Muscle of leg (tissue), 11 donors: ENCODE results near the gene HM13. TPM values are rescaled to one million over a fixed set of nuclear protein-coding genes. Genes with fewer than 3 reads are reported as not detected.
"Not testable (repeated sequence)": the region's sequence is repeated elsewhere in the genome, so short reads cannot be mapped to it uniquely, and the experiment has no call there.

ENCODE experiments used
- DNase-seq: peaks from one replicate; pipeline ENCODE4 v3.0.0; 2013
- H3K27ac ChIP-seq: one replicate; pipeline ENCODE4 v1.5.1; 2013; ENCODE audit warnings: mild to moderate bottlenecking, low read length, control low read depth
- H3K27me3 ChIP-seq: one replicate; pipeline ENCODE4 v1.6.1; 2013; ENCODE audit warnings: low read length; ENCODE audit not compliant: control insufficient read depth, insufficient read depth
- H3K36me3 ChIP-seq: one replicate; pipeline ENCODE4 v1.6.1; 2013; ENCODE audit warnings: low read length; ENCODE audit not compliant: control insufficient read depth, insufficient read depth
- H3K4me1 ChIP-seq: one replicate; pipeline ENCODE4 v1.6.1; 2013; ENCODE audit warnings: low read length; ENCODE audit not compliant: control insufficient read depth, insufficient read depth
- H3K4me3 ChIP-seq: one replicate; pipeline ENCODE4 v1.5.1; 2013; ENCODE audit warnings: low read length, control low read depth
- H3K9me3 ChIP-seq: replicated peaks from 2 replicates; pipeline ENCODE4 v1.6.1; 2013; ENCODE audit warnings: low read depth, low read length; ENCODE audit not compliant: control insufficient read depth
- WGBS: methylation state at CpG from one replicate; pipeline ENCODE4 v1.1.5; 2013; ENCODE audit warnings: missing lambda C conversion rate; ENCODE audit not compliant: insufficient coverage; 5-methylcytosine and 5-hydroxymethylcytosine counted together
- polyA plus RNA-seq, 8 donors: library from polyadenylated mRNA; unstranded; fragments of 120-200 nt; gene quantifications; one replicate each; pipeline versions ENCODE4 v1.2.1 to v1.2.3, GENCODE V29; 2013; ENCODE audit warnings: inconsistent platforms in 1 of 8, low replicate concordance in 1 of 8; ENCODE audit not compliant: insufficient read length in 8 of 8, insufficient read depth in 1 of 8
- total RNA-seq: library from RNA; stranded (reverse); fragments of 120-200 nt; gene quantifications from one replicate; pipeline ENCODE4 v1.2.4, GENCODE V29; 2013

HM13 gene
- total and polyA plus RNA-seq, 9 donors = 26.4 to 105 (median 78.5) TPM

DNA sequence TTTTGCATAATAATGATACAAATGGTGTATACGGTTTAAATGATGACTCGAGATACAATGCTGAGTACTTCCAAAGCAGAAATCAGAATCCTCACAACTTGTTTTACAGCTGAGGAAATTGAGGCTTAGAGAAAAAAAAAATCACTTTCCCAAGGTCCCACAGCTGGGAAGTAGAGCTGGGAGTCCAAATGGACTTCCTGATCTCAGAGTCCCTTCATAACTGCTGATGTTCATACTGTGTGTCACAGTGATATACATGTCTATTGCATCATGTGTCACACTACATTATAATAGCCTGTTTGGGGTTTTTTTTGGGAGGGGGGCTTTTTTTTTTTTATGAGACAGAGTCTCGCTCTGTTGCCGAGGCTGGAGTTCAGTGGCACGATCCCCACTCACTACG is 8.5 kb downstream of the HM13 start:
- WGBS = no CpG with 5 or more reads among the region's 6 CpGs
- Histone ChIP-seq H3K9me3 (no peaks in the 10 kb centered on the region), H3K27ac (no peak overlapping the region), H3K4me3 (no peak overlapping the region), H3K4me1 (peaks cover 3% of the 10 kb centered on the region), H3K36me3 (peaks cover 25% of the 10 kb centered on the region), H3K27me3 (no peaks in the 10 kb centered on the region)
- DNase-seq = no peak

DNA sequence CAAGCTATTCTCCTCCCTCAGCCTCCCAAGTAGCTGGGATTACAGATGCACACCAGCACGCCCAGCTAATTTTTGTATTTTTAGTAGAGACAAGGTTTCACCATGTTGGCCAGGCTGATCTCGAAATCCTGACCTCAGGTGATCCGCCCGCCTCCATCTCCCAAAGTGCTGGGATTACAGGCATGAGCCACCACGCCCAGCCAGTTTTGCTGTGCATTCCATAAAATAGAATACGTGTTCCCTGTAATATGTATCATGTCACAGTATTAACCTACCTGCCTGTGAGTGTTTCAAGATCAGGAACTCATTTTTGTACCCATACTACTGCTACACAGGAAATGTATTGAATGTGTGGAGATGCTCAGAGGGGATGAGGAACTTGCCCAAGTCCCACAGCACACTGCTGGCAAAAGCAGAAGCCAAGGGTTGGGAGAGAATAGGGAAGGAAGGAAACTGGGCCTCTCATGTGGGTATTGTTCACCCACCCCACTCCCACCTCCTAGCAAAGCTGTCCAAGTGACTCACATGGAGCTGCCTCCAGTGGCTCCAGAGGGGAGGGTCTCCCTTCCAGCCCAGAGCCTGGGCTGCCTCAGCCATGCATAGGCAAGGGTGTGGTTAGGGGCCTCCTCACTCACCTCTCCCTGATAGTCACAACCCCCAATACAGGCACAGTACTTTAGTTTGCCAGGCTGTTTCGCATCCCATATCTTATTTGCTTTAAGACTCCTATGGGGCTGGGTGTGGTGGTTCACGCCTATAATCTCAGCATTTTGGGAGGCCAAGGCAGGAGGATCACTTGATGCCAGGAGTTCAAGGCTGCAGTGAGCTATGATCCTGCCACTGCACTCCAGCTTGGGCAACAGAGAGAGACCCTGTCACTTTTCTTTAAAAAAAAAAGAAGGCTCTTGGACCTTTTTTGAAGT is 9.4 kb downstream of the HM13 start:
- Histone ChIP-seq H3K36me3 (peaks cover 32% of the 10 kb centered on the region), H3K4me3 (no peak overlapping the region), H3K27me3 (no peaks in the 10 kb centered on the region), H3K4me1 (peaks cover 3% of the 10 kb centered on the region), H3K9me3 (no peaks in the 10 kb centered on the region), H3K27ac (no peak overlapping the region)
- DNase-seq = peak; percentile 64
- 85% methylated on average over 5 of the region's 8 CpGs for WGBS

DNA sequence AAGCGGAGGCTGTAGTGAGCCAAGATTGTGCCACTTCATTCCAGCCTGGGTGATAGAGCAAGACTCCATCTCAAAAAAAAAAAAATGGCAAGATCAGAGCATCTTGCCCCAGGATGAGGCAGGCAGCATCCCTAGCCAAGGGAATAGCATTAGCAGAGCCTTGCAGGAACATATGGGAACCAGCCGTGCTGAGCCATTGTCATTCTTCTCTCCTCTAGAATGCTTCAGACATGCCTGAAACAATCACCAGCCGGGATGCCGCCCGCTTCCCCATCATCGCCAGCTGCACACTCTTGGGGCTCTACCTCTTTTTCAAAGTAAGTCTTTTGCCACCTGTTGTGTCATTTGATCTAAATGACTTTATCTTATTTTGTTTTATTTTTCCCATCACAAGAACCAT is 13.0 kb downstream of the HM13 start:
- Histone ChIP-seq H3K27me3 (no peaks in the 10 kb centered on the region), H3K9me3 (no peaks in the 10 kb centered on the region), H3K27ac (no peak overlapping the region), H3K4me1 (peaks cover 3% of the 10 kb centered on the region), H3K36me3 (peaks cover 46% of the 10 kb centered on the region), H3K4me3 (no peak overlapping the region)
- WGBS = 71% methylated on average over 2 of the region's 6 CpGs
- DNase-seq = no peak

DNA sequence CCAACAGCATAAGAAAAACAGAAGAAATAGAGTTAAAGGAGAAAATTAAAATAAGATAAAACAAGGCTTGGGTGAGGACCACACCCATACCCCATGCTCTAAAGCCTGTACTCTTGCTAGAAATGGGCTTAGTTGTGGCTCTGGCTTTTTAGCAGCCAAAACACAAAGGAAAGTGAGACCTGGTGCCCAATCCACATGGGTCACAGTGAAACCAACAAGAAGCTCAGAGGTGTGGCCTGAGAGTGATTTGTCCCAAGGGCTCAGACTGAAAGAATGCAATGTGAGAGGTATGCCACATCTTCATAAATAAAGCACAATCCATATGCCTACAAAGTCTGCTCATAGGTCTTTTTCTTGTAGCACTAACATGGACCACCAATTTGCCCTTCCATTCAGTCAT is 21.1 kb downstream of the HM13 start:
- Histone ChIP-seq H3K36me3 (peaks cover 72% of the 10 kb centered on the region), H3K27ac (no peak overlapping the region), H3K4me3 (no peak overlapping the region), H3K4me1 (no peaks in the 10 kb centered on the region), H3K9me3 (no peaks in the 10 kb centered on the region), H3K27me3 (no peaks in the 10 kb centered on the region)
- no peak for DNase-seq

DNA sequence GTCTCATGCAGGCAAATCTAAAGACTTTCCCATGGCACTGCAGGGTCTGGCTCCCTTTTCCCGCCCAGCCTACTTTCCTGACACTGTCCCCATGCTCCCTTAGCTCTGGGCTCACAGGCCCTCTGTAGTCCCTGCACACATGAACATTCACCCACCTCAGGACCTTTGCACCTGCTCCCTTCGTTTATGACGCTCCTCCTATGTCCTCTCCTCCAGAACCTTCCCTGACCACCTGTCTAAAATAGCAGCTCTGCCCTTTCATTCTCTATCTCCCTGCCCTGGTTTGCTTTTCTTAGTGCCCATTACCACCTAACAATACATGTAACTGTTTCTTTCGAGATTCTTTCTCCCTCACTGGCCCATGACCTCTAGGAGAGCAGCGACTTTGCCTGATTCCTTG is 22.3 kb downstream of the HM13 start:
- peaks cover 74% of the 10 kb centered on the region for H3K36me3 ChIP-seq
- no peak overlapping the region for H3K4me3 ChIP-seq
- 93% methylated on average over 3 of the region's 5 CpGs for WGBS
- DNase-seq = no peak
- H3K9me3 ChIP-seq = no peaks in the 10 kb centered on the region
- no peaks in the 10 kb centered on the region for H3K27me3 ChIP-seq
- no peak overlapping the region for H3K27ac ChIP-seq
- H3K4me1 ChIP-seq = no peaks in the 10 kb centered on the region

DNA sequence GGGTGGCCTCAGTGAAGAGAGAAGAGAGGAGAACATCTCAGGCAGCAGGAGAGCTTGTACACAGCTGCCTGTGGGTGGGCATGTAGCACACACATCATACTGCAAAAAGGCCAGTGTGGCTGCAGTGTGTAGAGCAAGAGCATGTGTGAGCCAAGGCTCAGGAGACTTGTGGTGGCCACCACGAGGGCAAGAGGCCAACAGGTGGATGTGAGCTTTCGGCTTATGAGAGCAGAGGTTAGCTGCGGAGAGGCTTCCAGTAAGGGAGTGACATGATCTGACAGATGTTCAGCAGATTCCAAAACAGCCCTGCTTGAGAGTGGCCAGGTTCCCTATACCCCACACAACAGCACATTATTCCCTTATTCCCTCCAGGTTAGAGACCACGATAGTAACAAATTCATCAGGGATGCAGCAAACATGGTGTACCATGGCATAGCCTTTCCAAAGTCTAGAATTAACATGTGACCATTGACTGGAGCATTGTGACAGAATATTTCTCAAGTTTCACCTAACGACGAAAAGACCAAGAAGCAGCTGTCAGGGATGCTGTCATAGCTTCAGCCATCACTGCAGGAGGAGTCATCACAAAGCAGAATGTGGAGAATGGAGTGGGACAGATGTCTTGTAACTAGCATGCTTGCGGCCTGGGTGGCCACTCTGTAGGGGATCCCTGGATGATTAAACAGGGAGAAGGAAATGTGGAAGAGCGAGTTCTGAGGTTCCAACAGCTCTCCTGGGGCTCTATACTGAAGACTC is 23.1 kb downstream of the HM13 start:
- 82% methylated on average over 5 of the region's 8 CpGs for WGBS
- no peaks in the 10 kb centered on the region for H3K4me1 ChIP-seq
- peaks cover 74% of the 10 kb centered on the region for H3K36me3 ChIP-seq
- H3K9me3 ChIP-seq = no peaks in the 10 kb centered on the region
- H3K27me3 ChIP-seq = no peaks in the 10 kb centered on the region
- no peak for DNase-seq
- no peak overlapping the region for H3K4me3 ChIP-seq
- H3K27ac ChIP-seq = no peak overlapping the region

DNA sequence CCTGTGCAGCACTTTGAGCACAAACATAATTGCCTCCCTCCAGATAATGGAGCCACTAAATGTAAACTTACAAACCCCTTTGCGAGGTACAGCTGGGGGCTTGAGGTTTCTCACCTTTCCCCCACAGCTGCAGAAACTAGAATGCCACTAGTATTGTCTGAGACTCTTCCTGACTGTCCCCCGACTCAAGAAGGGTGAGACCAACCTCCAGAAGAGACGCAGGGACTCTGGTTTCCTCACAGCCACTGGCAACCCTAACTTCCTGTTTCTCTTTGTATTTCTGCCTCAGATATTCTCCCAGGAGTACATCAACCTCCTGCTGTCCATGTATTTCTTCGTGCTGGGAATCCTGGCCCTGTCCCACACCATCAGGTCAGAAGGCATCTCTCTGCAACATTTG is 23.6 kb downstream of the HM13 start:
- H3K27me3 ChIP-seq = no peaks in the 10 kb centered on the region
- no peaks in the 10 kb centered on the region for H3K4me1 ChIP-seq
- no peaks in the 10 kb centered on the region for H3K9me3 ChIP-seq
- no peak overlapping the region for H3K27ac ChIP-seq
- H3K4me3 ChIP-seq = no peak overlapping the region
- WGBS = 59% methylated on average over 4 of the region's 4 CpGs
- peaks cover 74% of the 10 kb centered on the region for H3K36me3 ChIP-seq
- DNase-seq = no peak

DNA sequence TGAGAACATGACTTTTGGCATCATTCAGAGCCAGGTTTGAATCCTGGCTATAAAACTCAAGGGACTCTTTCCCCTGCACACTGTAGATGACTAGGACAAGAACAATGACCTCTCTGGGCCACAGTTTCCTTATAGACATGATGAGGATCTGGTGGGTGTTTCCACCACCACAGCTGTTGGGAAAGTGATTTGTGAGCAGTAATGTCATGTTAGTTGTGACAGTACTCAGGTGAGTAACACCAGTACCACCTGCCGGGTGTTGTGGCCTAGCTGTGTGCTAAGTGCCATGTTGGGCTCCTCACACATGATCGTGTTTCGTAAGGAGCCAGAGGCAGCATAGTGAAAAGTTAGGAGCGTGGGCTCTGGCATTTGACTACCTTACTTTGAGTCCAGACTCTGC is 24.1 kb downstream of the HM13 start:
- Histone ChIP-seq H3K4me1 (no peaks in the 10 kb centered on the region), H3K4me3 (no peak overlapping the region), H3K9me3 (no peaks in the 10 kb centered on the region), H3K27me3 (no peaks in the 10 kb centered on the region), H3K36me3 (peaks cover 75% of the 10 kb centered on the region), H3K27ac (no peak overlapping the region)
- 70% methylated on average over 2 of the region's 4 CpGs for whole genome bisulfite sequencing
- no peak for DNase-seq

DNA sequence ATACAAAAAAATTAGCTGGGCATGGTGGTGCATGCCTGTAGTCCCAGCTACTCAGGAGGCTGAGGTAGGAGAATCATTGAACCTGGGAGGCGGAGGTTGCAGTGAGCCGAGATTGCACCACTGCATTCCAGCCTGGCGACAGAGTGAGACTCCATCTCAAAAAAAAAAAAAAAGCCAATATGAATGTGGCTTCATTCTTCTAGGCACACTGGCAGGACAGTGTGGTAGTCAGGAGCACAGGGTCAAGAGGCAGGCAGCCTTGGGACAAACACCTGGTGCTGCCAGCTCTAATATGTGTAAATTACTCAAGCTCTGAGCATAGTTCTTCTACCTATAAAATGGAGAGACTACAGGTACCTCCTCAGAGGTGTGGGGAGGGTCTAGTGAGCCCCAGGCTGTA is 25.4 kb downstream of the HM13 start:
- H3K36me3 ChIP-seq = peaks cover 74% of the 10 kb centered on the region
- H3K9me3 ChIP-seq, H3K4me1 ChIP-seq, H3K27me3 ChIP-seq, H3K4me3 ChIP-seq, H3K27ac ChIP-seq, DNase-seq: not testable (repeated sequence)
- WGBS = 81% methylated on average over 3 of the region's 3 CpGs

DNA sequence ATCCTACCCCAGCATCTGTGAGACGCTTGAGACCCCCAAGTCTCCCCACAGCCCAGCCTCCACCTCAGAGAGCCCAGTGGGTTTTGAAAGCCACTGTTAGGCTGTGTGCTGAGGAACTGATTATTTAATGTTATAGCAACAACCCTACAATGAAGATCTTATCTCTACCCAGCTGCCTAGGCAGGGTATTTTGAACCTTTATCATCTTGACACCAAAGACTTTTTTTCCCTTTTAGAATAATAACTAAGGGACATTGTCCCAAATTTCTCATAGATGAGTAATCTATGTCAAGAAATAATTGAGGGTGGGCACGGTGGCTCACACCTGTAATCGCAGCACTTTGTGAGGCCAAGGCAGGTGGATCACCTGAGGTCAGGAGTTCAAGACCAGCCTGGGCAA is 26.2 kb downstream of the HM13 start:
- Histone ChIP-seq H3K27me3 (no peaks in the 10 kb centered on the region), H3K27ac (no peak overlapping the region), H3K9me3 (no peaks in the 10 kb centered on the region), H3K4me1 (peaks cover 6% of the 10 kb centered on the region), H3K36me3 (peaks cover 75% of the 10 kb centered on the region), H3K4me3 (no peak overlapping the region)
- WGBS = 100% methylated on average over 1 of the region's 3 CpGs
- no peak for DNase-seq
